Neuronal stem cell (in vitro differentiated cells): ENCODE measurements around the gene TUBGCP2.

ENCODE experiments used
- DNase-seq: peaks from one replicate; pipeline ENCODE4 v3.0.0-alpha.2; 2013; ENCODE audit warnings: low spot score
- H2AFZ ChIP-seq: one replicate; pipeline ENCODE4 v1.6.1; 2013; ENCODE audit warnings: mild to moderate bottlenecking, low read length, inconsistent platforms
- H2AK5ac ChIP-seq: 2 replicates; pipeline ENCODE4 v1.6.1; 2013; ENCODE audit warnings: low read depth, mild to moderate bottlenecking, inconsistent platforms, low read length, moderate library complexity, mixed read lengths
- H2BK120ac ChIP-seq: 2 replicates; pipeline ENCODE4 v1.6.1; 2013; ENCODE audit warnings: low read depth, mild to moderate bottlenecking, inconsistent platforms, low read length, moderate library complexity, mixed read lengths
- H2BK12ac ChIP-seq: one replicate; pipeline ENCODE4 v1.6.1; 2013; ENCODE audit warnings: low read length, inconsistent platforms
- H2BK15ac ChIP-seq: 2 replicates; pipeline ENCODE4 v1.6.1; 2013; ENCODE audit warnings: mild to moderate bottlenecking, low read length, inconsistent platforms, mixed read lengths
- H2BK5ac ChIP-seq: one replicate; pipeline ENCODE4 v1.6.1; 2013; ENCODE audit warnings: inconsistent platforms, mild to moderate bottlenecking, low read length, moderate library complexity
- H3K14ac ChIP-seq: one replicate; pipeline ENCODE4 v1.6.1; 2013; ENCODE audit warnings: low read length, inconsistent platforms
- H3K18ac ChIP-seq: 2 replicates; pipeline ENCODE4 v1.6.1; 2013; ENCODE audit warnings: low read length, inconsistent platforms
- H3K23ac ChIP-seq: 2 replicates; pipeline ENCODE4 v1.6.1; 2013; ENCODE audit warnings: low read depth, mild to moderate bottlenecking, mixed read lengths, low read length, inconsistent platforms; ENCODE audit not compliant: poor library complexity
- H3K27ac ChIP-seq: replicated peaks from 3 replicates; pipeline ENCODE4 v1.5.1; 2013; ENCODE audit warnings: low read length, inconsistent platforms
- H3K27me3 ChIP-seq, 3 experiments: 2 replicates each; pipeline ENCODE4 v1.6.1; 2013; ENCODE audit warnings: low read length in 3 of 3, mild to moderate bottlenecking in 2 of 3, inconsistent platforms in 1 of 3, low read depth in 1 of 3, mixed read lengths in 1 of 3, moderate library complexity in 1 of 3; ENCODE audit not compliant: control insufficient read depth in 3 of 3, insufficient read depth in 3 of 3
- H3K36me3 ChIP-seq, 2 donors: replicated peaks in 1 of 2; 2 replicates each; pipeline ENCODE4 v1.6.1; 2013; ENCODE audit warnings: low read length in 2 of 2; ENCODE audit not compliant: control insufficient read depth in 2 of 2, insufficient read depth in 2 of 2
- H3K4ac ChIP-seq: 2 replicates; pipeline ENCODE4 v1.6.1; 2013; ENCODE audit warnings: inconsistent platforms, mild to moderate bottlenecking, low read length, moderate library complexity
- H3K4me1 ChIP-seq, 2 donors: 1 replicate in 1 of 2; 2 replicates in 1 of 2; pipeline ENCODE4 v1.6.1; 2013; ENCODE audit warnings: low read length in 2 of 2, low read depth in 1 of 2; ENCODE audit not compliant: control insufficient read depth in 2 of 2, insufficient read depth in 1 of 2
- H3K4me2 ChIP-seq: one replicate; pipeline ENCODE4 v1.6.1; 2013; ENCODE audit warnings: mild to moderate bottlenecking, low read length, inconsistent platforms; ENCODE audit not compliant: insufficient read depth, poor library complexity, severe bottlenecking
- H3K4me3 ChIP-seq, 2 donors: 2 replicates each; pipeline ENCODE4 v1.5.1; 2013; ENCODE audit warnings: low read length in 2 of 2, mild to moderate bottlenecking in 2 of 2, inconsistent platforms in 1 of 2, moderate library complexity in 1 of 2
- H3K79me1 ChIP-seq: one replicate; pipeline ENCODE4 v1.6.1; 2013; ENCODE audit warnings: low read depth, mild to moderate bottlenecking, inconsistent platforms, low read length, moderate library complexity
- H3K9ac ChIP-seq: one replicate; pipeline ENCODE4 v1.6.1; 2013; ENCODE audit warnings: mild to moderate bottlenecking, low read depth, low read length, inconsistent platforms; ENCODE audit not compliant: poor library complexity
- H3K9me3 ChIP-seq, 2 donors: replicated peaks in 1 of 2; 2 replicates each; pipeline versions ENCODE3 to v1.6.1; 2013; ENCODE audit warnings: low read length in 2 of 2, mild to moderate bottlenecking in 2 of 2, inconsistent platforms in 1 of 2, low read depth in 1 of 2, mixed read lengths in 1 of 2, moderate library complexity in 1 of 2; ENCODE audit not compliant: control insufficient read depth in 2 of 2, insufficient read depth in 1 of 2
- H4K8ac ChIP-seq: one replicate; pipeline ENCODE4 v1.6.1; 2013; ENCODE audit warnings: low read depth, mild to moderate bottlenecking, inconsistent platforms, low read length, moderate library complexity
- H4K91ac ChIP-seq: one replicate; pipeline ENCODE4 v1.6.1; 2013; ENCODE audit warnings: low read length, low read depth, mild to moderate bottlenecking, inconsistent platforms; ENCODE audit not compliant: poor library complexity
- WGBS, 2 donors: extraction: QIAGEN DNeasy Blood & Tissue Kit; methylation state at CpG; one replicate each; pipeline ENCODE4 v1.1.7; 2013; ENCODE audit warnings: missing lambda C conversion rate in 2 of 2, mixed read lengths in 1 of 2; ENCODE audit not compliant: insufficient read length in 2 of 2, insufficient replicate concordance in 1 of 2; ENCODE audit errors: extremely low coverage in 2 of 2; 5-methylcytosine and 5-hydroxymethylcytosine counted together

TUBGCP2 gene

GRCh38 chr10:133312769-133313145, 4.1 kb upstream of the TUBGCP2 start:
- H3K79me1 ChIP-seq, result peaks cover 15% of the 10 kb centered on the region
- H3K23ac ChIP-seq, result no peak overlapping the region
- H4K8ac ChIP-seq, result no peak overlapping the region
- no peak overlapping the region for H2BK12ac ChIP-seq
- H4K91ac ChIP-seq, result no peak overlapping the region
- peaks cover 24 to 41% of the 10 kb centered on the region in 2 donors for H3K36me3 ChIP-seq
- H3K27ac ChIP-seq, result no peak overlapping the region
- H2BK15ac ChIP-seq, result no peak overlapping the region
- H3K27me3 ChIP-seq, result no peaks in the 10 kb centered on the region
- H3K14ac ChIP-seq, result no peak overlapping the region
- WGBS, 2 donors, result no CpG with 5 or more reads among the region's 9 CpGs
- H3K4me3 ChIP-seq, result no peak overlapping the region
- no peak overlapping the region for H2BK120ac ChIP-seq
- H3K18ac ChIP-seq, result no peak overlapping the region
- no peak overlapping the region for H2BK5ac ChIP-seq
- peaks cover 6 to 7% of the 10 kb centered on the region in 2 donors for H3K4me1 ChIP-seq
- H2AFZ ChIP-seq, result no peak overlapping the region
- no peak overlapping the region for H3K4me2 ChIP-seq
- no peak overlapping the region for H3K9ac ChIP-seq
- no peak for DNase-seq
- H3K4ac ChIP-seq, result no peak overlapping the region
- no peak overlapping the region for H2AK5ac ChIP-seq
- no peaks in the 10 kb centered on the region for H3K9me3 ChIP-seq

- Histone ChIP-seq H3K9ac (no peak overlapping the region), H4K91ac (no peak overlapping the region), H2AFZ (no peak overlapping the region), H3K23ac (no peak overlapping the region), H3K79me1 (peaks cover 16% of the 10 kb centered on the region), H3K4me3 (no peak overlapping the region), H2BK12ac (no peak overlapping the region), H3K4me2 (no peak overlapping the region), H3K27me3 (no peaks in the 10 kb centered on the region), H3K27ac (no peak overlapping the region), H2BK5ac (no peak overlapping the region), H3K9me3 (no peaks in the 10 kb centered on the region), H2BK120ac (no peak overlapping the region), H4K8ac (no peak overlapping the region), H3K36me3 (peaks cover 24 to 41% of the 10 kb centered on the region in 2 donors), H2BK15ac (no peak overlapping the region), H2AK5ac (no peak overlapping the region), H3K18ac (no peak overlapping the region), H3K14ac (no peak overlapping the region), H3K4me1 (peaks cover 8 to 10% of the 10 kb centered on the region in 2 donors), H3K4ac (no peak overlapping the region)
- DNase-seq, result no peak
- WGBS, 2 donors, result no CpG with 5 or more reads among the region's 23 CpGs
These were observed 3.5 kb upstream of the TUBGCP2 start for GRCh38 chr10:133312016-133312768.

DNA sequence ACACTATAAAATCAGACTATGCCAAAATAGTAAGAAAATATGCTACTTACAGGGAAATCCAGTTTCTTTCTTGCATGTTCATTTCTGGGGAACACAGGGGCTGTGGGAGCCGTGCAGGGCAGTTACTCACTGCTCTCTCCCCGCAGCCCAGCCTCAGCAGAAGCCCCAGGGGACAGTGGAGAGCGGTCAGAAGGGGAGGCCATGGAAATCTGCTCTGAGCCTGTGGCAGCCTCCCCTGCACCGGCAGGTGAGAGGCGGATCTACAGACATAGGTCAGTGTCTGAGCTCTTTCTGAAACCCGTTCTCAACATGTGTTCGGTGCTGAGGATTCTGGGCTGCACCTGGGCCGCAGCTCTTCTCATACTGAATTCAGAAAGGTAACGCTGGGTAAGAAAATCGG, 2.9 kb upstream of the TUBGCP2 start:
- no peaks in the 10 kb centered on the region for H3K9me3 ChIP-seq
- H3K18ac ChIP-seq, result no peak overlapping the region
- H3K27ac ChIP-seq, result no peak overlapping the region
- no peaks in the 10 kb centered on the region for H3K27me3 ChIP-seq
- H2BK5ac ChIP-seq, result no peak overlapping the region
- no peak overlapping the region for H3K4me2 ChIP-seq
- H3K4me3 ChIP-seq, result no peak overlapping the region
- H3K14ac ChIP-seq, result no peak overlapping the region
- H2BK120ac ChIP-seq, result no peak overlapping the region
- no peak overlapping the region for H4K8ac ChIP-seq
- H2AFZ ChIP-seq, result no peak overlapping the region
- H4K91ac ChIP-seq, result no peak overlapping the region
- no peak overlapping the region for H3K23ac ChIP-seq
- H3K4me1 ChIP-seq, result peaks cover 8 to 12% of the 10 kb centered on the region in 2 donors
- DNase-seq, result no peak
- H3K4ac ChIP-seq, result no peak overlapping the region
- no peak overlapping the region for H2BK12ac ChIP-seq
- no peak overlapping the region for H2BK15ac ChIP-seq
- WGBS, 2 donors, result no CpG with 5 or more reads among the region's 10 CpGs
- no peak overlapping the region for H3K9ac ChIP-seq
- peaks cover 21% of the 10 kb centered on the region for H3K79me1 ChIP-seq
- H3K36me3 ChIP-seq, result peaks cover 27 to 41% of the 10 kb centered on the region in 2 donors
- H2AK5ac ChIP-seq, result no peak overlapping the region

GRCh38 chr10:133310789-133311188, 2.1 kb upstream of the TUBGCP2 start:
- H3K4me1 ChIP-seq, result peaks cover 8 to 12% of the 10 kb centered on the region in 2 donors
- no peak overlapping the region for H3K9ac ChIP-seq
- H3K4ac ChIP-seq, result no peak overlapping the region
- no peak overlapping the region for H2BK15ac ChIP-seq
- H3K79me1 ChIP-seq, result peaks cover 23% of the 10 kb centered on the region
- no peak for DNase-seq
- H2BK120ac ChIP-seq, result no peak overlapping the region
- no peak overlapping the region for H3K4me2 ChIP-seq
- H3K27ac ChIP-seq, result no peak overlapping the region
- H3K14ac ChIP-seq, result no peak overlapping the region
- H2AFZ ChIP-seq, result no peak overlapping the region
- H3K9me3 ChIP-seq, result no peaks in the 10 kb centered on the region
- no peak overlapping the region for H3K23ac ChIP-seq
- no CpG with 5 or more reads among the region's 8 CpGs for WGBS, 2 donors
- no peak overlapping the region for H4K8ac ChIP-seq
- no peak overlapping the region for H3K4me3 ChIP-seq
- H2BK5ac ChIP-seq, result no peak overlapping the region
- H3K18ac ChIP-seq, result no peak overlapping the region
- no peak overlapping the region for H4K91ac ChIP-seq
- H3K36me3 ChIP-seq, result peaks cover 27 to 41% of the 10 kb centered on the region in 2 donors
- no peak overlapping the region for H2AK5ac ChIP-seq
- H2BK12ac ChIP-seq, result no peak overlapping the region
- no peaks in the 10 kb centered on the region for H3K27me3 ChIP-seq
